WTC11 (cell line): ENCODE measurements around the gene NOX5. TPM values are rescaled to one million over a fixed set of nuclear protein-coding genes. Genes with fewer than 3 reads are reported as not detected.

Experiments used
- ATAC-seq: fragments of 200-7000 bp; cut with Tn5 transposase; 2 replicates; pipeline ENCODE4 v1.10.0; 2021; ENCODE audit warnings: mild to moderate bottlenecking, moderate library complexity
- CTCF ChIA-PET: fragments of 300-600 bp; sonication (Branson Sonifier 250); formaldehyde crosslinking; loops from one replicate; lab custom pipeline; 2021; ENCODE audit warnings: antibody characterized with exemption; lab: Charles Lee
- POLR2A ChIA-PET: fragments of 350-600 bp; sonication (Branson Sonifier 250); formaldehyde crosslinking; loops from one replicate; lab custom pipeline; 2021; ENCODE audit warnings: antibody characterized with exemption; lab: Charles Lee
- DNase-seq: peaks from one replicate; pipeline ENCODE4 v3.0.0; 2021; ENCODE audit warnings: low spot score
- H3K27ac Mint-ChIP-seq: 2 replicates; pipeline ENCODE4 v1.8.0; 2021; ENCODE audit warnings: mixed read lengths
- H3K27me3 Mint-ChIP-seq: 2 replicates; pipeline ENCODE4 v1.8.0; 2021; ENCODE audit warnings: low read depth, mild to moderate bottlenecking, moderate library complexity, mixed read lengths
- H3K36me3 Mint-ChIP-seq: 2 replicates; pipeline ENCODE4 v1.8.0; 2021; ENCODE audit warnings: mixed read lengths
- H3K4me1 Mint-ChIP-seq: 2 replicates; pipeline ENCODE4 v1.8.0; 2022; ENCODE audit warnings: mixed read lengths
- H3K4me3 Mint-ChIP-seq: 2 replicates; pipeline ENCODE4 v1.8.0; 2021; ENCODE audit warnings: mild to moderate bottlenecking, moderate library complexity, mixed read lengths
- H3K9me3 Mint-ChIP-seq: 2 replicates; pipeline ENCODE4 v1.8.0; 2021; ENCODE audit warnings: mixed read lengths
- CDX4 ChIP-seq: fragments of 250-450 bp; sonication (Bioruptor Pico); IDR thresholded peaks from 2 replicates; pipeline ENCODE4 v1.9.0; 2021; ENCODE audit warnings: moderate library complexity, mild to moderate bottlenecking, inconsistent platforms, borderline replicate concordance
- FOXP1 ChIP-seq: sonication (generic); formaldehyde crosslinking; IDR thresholded peaks from 2 replicates; pipeline ENCODE4 v1.8.0; 2022; ENCODE audit warnings: missing genetic modification reagents, mild to moderate bottlenecking, moderate library complexity, borderline replicate concordance
- GABPB1 ChIP-seq: sonication (generic); formaldehyde crosslinking; IDR thresholded peaks from 2 replicates; pipeline ENCODE4 v1.8.1; 2023; ENCODE audit warnings: mild to moderate bottlenecking, missing genetic modification reagents
- MYBL2 ChIP-seq: sonication (generic); formaldehyde crosslinking; IDR thresholded peaks from 2 replicates; pipeline ENCODE4 v1.8.1; 2023; ENCODE audit warnings: mild to moderate bottlenecking, moderate library complexity, missing genetic modification reagents
- PRDM15 ChIP-seq: sonication (generic); formaldehyde crosslinking; IDR thresholded peaks from 2 replicates; pipeline ENCODE4 v1.8.0; 2022; ENCODE audit warnings: missing genetic modification reagents
- ZBTB21 ChIP-seq: sonication (generic); formaldehyde crosslinking; IDR thresholded peaks from 2 replicates; pipeline ENCODE4 v1.8.1; 2023; ENCODE audit warnings: mild to moderate bottlenecking, missing genetic modification reagents, borderline replicate concordance
- ZNF121 ChIP-seq: sonication (generic); formaldehyde crosslinking; IDR thresholded peaks from 2 replicates; pipeline ENCODE4 v1.8.0; 2023; ENCODE audit warnings: missing genetic modification reagents
- ZNF232 ChIP-seq: sonication (generic); formaldehyde crosslinking; IDR thresholded peaks from 2 replicates; pipeline ENCODE4 v1.8.0; 2022; ENCODE audit warnings: mild to moderate bottlenecking, missing genetic modification reagents
- ZNF423 ChIP-seq: fragments of 250-450 bp; sonication (Bioruptor Pico); IDR thresholded peaks from 2 replicates; pipeline ENCODE4 v2.1.2; 2022; ENCODE audit warnings: mild to moderate bottlenecking, moderate library complexity
- ZSCAN18 ChIP-seq: fragments of 250-450 bp; sonication (Bioruptor Pico); IDR thresholded peaks from 2 replicates; pipeline ENCODE4 v2.1.2; 2022; ENCODE audit warnings: mild to moderate bottlenecking, moderate library complexity
- total RNA-seq: library from RNA; stranded (reverse); gene quantifications from 3 replicates; pipeline ENCODE4 v1.2.3, GENCODE V29; 2021
- TF ChIP-seq, protein P1 (sequence below): fragments of 250-450 bp; sonication (Bioruptor Pico); IDR thresholded peaks from 2 replicates; pipeline ENCODE4 v1.9.0; 2021; ENCODE audit warnings: mild to moderate bottlenecking
- TF ChIP-seq, protein P2 (sequence below): sonication (generic); formaldehyde crosslinking; IDR thresholded peaks from 2 replicates; pipeline ENCODE4 v1.8.1; 2022; ENCODE audit warnings: missing genetic modification reagents, borderline replicate concordance
- TF ChIP-seq, protein P3 (sequence below): sonication (generic); formaldehyde crosslinking; IDR thresholded peaks from 2 replicates; pipeline ENCODE4 v1.8.0; 2023; ENCODE audit warnings: mild to moderate bottlenecking, missing genetic modification reagents

The NOX5 gene
- total RNA-seq, 1 experiment from 2014 or later: not detected

GRCh38 chr15:69021895-69022294, 7.4 kb downstream of the NOX5 start:
- DNase-seq: no peak
- peaks cover 19% of the 10 kb centered on the region for H3K4me1 Mint-ChIP-seq
- POLR2A ChIA-PET: no interaction called here
- CTCF ChIA-PET: interaction anchor here (2.8 to 4.2 kb wide), 2 partner anchors 10 to 14 kb away, joined by 7 to 32 read pairs; no protein-coding TSS in a partner anchor
- TF ChIP-seq ZNF423: no peak
- H3K4me3 Mint-ChIP-seq: no peak overlapping the region
- no peaks in the 10 kb centered on the region for H3K27me3 Mint-ChIP-seq
- no peak for ATAC-seq
- no peak overlapping the region for H3K27ac Mint-ChIP-seq
- H3K36me3 Mint-ChIP-seq: no peaks in the 10 kb centered on the region
- peaks cover 6% of the 10 kb centered on the region; the same call in 1 of the 2 replicates for H3K9me3 Mint-ChIP-seq

DNA sequence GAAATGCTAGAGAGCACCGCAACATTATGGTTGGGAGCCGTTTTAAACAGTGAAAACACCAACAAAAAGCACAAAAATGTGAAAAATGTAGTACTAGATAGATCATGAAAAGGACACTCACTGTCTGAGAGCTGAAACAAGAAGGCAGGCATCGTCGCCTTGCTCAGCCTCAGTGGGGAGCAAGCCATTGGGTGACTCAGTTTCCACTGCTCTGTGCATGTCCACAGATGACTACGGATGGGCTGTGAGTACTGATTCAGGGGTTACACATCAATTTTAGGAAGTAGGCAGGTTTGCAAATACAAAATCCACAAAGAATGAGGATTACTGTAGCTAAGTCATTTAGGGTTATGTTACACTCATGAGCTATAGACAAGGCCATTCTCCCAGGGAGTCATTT, 10.8 kb downstream of the NOX5 start:
- no peaks in the 10 kb centered on the region for H3K27me3 Mint-ChIP-seq
- no peak for DNase-seq
- peaks cover 21% of the 10 kb centered on the region for H3K4me1 Mint-ChIP-seq
- POLR2A ChIA-PET: no interaction called here
- no peak for ATAC-seq
- H3K9me3 Mint-ChIP-seq: peaks cover 6% of the 10 kb centered on the region; the same call in 1 of the 2 replicates
- no peak overlapping the region for H3K4me3 Mint-ChIP-seq
- TF ChIP-seq ZSCAN18 (no peak), ZNF232 (CRISPR knock-in tag) (no peak), ZNF121 (CRISPR knock-in tag) (no peak), PRDM15 (CRISPR knock-in tag) (no peak), CDX4 (CRISPR knock-in tag) (no peak), ZBTB21 (CRISPR knock-in tag) (no peak), FOXP1 (no peak), GABPB1 (CRISPR knock-in tag) (no peak), MYBL2 (CRISPR knock-in tag) (no peak)
- TF ChIP-seq, protein P1, sequence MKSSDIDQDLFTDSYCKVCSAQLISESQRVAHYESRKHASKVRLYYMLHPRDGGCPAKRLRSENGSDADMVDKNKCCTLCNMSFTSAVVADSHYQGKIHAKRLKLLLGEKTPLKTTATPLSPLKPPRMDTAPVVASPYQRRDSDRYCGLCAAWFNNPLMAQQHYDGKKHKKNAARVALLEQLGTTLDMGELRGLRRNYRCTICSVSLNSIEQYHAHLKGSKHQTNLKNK (CRISPR knock-in tag): no peak
- TF ChIP-seq, protein P2, sequence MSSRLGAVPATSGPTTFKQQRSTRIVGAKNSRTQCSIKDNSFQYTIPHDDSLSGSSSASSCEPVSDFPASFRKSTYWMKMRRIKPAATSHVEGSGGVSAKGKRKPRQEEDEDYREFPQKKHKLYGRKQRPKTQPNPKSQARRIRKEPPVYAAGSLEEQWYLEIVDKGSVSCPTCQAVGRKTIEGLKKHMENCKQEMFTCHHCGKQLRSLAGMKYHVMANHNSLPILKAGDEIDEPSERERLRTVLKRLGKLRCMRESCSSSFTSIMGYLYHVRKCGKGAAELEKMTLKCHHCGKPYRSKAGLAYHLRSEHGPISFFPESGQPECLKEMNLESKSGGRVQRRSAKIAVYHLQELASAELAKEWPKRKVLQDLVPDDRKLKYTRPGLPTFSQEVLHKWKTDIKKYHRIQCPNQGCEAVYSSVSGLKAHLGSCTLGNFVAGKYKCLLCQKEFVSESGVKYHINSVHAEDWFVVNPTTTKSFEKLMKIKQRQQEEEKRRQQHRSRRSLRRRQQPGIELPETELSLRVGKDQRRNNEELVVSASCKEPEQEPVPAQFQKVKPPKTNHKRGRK (CRISPR knock-in tag): no peak
- TF ChIP-seq, protein P3, sequence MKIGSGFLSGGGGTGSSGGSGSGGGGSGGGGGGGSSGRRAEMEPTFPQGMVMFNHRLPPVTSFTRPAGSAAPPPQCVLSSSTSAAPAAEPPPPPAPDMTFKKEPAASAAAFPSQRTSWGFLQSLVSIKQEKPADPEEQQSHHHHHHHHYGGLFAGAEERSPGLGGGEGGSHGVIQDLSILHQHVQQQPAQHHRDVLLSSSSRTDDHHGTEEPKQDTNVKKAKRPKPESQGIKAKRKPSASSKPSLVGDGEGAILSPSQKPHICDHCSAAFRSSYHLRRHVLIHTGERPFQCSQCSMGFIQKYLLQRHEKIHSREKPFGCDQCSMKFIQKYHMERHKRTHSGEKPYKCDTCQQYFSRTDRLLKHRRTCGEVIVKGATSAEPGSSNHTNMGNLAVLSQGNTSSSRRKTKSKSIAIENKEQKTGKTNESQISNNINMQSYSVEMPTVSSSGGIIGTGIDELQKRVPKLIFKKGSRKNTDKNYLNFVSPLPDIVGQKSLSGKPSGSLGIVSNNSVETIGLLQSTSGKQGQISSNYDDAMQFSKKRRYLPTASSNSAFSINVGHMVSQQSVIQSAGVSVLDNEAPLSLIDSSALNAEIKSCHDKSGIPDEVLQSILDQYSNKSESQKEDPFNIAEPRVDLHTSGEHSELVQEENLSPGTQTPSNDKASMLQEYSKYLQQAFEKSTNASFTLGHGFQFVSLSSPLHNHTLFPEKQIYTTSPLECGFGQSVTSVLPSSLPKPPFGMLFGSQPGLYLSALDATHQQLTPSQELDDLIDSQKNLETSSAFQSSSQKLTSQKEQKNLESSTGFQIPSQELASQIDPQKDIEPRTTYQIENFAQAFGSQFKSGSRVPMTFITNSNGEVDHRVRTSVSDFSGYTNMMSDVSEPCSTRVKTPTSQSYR (CRISPR knock-in tag): no peak
- CTCF ChIA-PET: interaction anchor here (0.5 to 1.6 kb wide), 3 partner anchors 10 to 480 kb away, joined by 3 to 8 read pairs (median 3); no protein-coding TSS in a partner anchor
- H3K27ac Mint-ChIP-seq: no peak overlapping the region
- H3K36me3 Mint-ChIP-seq: no peaks in the 10 kb centered on the region
